Testis (tissue), 2 donors: ENCODE results near the gene BIN1.

Experiments used
- CTCF ChIP-seq, 3 experiments: fragments of 450-650 bp in 2 of 3; fragments of 200-600 bp in 1 of 3; sonication (generic) in 1 of 3; IDR thresholded peaks; one replicate each; pipeline ENCODE4 v1.5.1; 2016 to 2019; ENCODE audit warnings: antibody characterized with exemption in 3 of 3, mild to moderate bottlenecking in 2 of 3, moderate library complexity in 1 of 3
- POLR2A ChIP-seq: fragments of 450-650 bp; IDR thresholded peaks from one replicate; pipeline ENCODE4 v1.6.1; 2017; ENCODE audit warnings: antibody characterized with exemption, mild to moderate bottlenecking, moderate library complexity

- TF ChIP-seq CTCF (IDR thresholded peaks at IDR 0.05) (no peak), POLR2A (no peak)
Measured at GRCh38 chr2:127068351-127068741, 38.6 kb downstream of the BIN1 start.
